Ovary (tissue), 3 donors: Measurements from ENCODE around the gene SLC30A5.

Experiments used
- CTCF ChIP-seq, 3 donors: fragments of 450-650 bp in 2 of 3; fragments of 200-600 bp in 1 of 3; IDR thresholded peaks; one replicate each; pipeline versions ENCODE4 v1.5.1 to v1.8.0; 2016 to 2022; ENCODE audit warnings: antibody characterized with exemption in 3 of 3, mild to moderate bottlenecking in 1 of 3
- EP300 ChIP-seq: sonication (generic); formaldehyde crosslinking; IDR thresholded peaks from one replicate; pipeline ENCODE4 v1.6.1; 2017; ENCODE audit warnings: antibody characterized with exemption
- POLR2A ChIP-seq: fragments of 450-650 bp; IDR thresholded peaks from one replicate; pipeline ENCODE4 v1.6.1; 2017; ENCODE audit warnings: antibody characterized with exemption, mild to moderate bottlenecking, moderate library complexity
- donor health status: DM: no; HTN: no; CAD: no.

GRCh38 chr5:69113851-69114250 lies 20.0 kb downstream of the SLC30A5 start:
- TF ChIP-seq EP300 (no peak), POLR2A (no peak), CTCF (IDR thresholded peaks at IDR 0.05) (no peak)
